Fibroblast of pulmonary artery (primary cell): ENCODE data around the gene MORF4L1.

ENCODE experiments used
- DNase-seq: peaks from one replicate; pipeline ENCODE4 v3.0.0-alpha.2; 2010; ENCODE audit warnings: low read depth
- H3K4me3 ChIP-seq: replicated peaks from 2 replicates; pipeline ENCODE4 v1.5.1; 2011; ENCODE audit warnings: low read depth, mild to moderate bottlenecking, control low read depth, low read length, moderate library complexity
- CTCF ChIP-seq: IDR thresholded peaks from 2 replicates; pipeline ENCODE4 v1.5.1; 2011; ENCODE audit warnings: mild to moderate bottlenecking, control low read depth, low read length, inconsistent platforms; ENCODE audit errors: missing control alignments

The MORF4L1 gene

DNA sequence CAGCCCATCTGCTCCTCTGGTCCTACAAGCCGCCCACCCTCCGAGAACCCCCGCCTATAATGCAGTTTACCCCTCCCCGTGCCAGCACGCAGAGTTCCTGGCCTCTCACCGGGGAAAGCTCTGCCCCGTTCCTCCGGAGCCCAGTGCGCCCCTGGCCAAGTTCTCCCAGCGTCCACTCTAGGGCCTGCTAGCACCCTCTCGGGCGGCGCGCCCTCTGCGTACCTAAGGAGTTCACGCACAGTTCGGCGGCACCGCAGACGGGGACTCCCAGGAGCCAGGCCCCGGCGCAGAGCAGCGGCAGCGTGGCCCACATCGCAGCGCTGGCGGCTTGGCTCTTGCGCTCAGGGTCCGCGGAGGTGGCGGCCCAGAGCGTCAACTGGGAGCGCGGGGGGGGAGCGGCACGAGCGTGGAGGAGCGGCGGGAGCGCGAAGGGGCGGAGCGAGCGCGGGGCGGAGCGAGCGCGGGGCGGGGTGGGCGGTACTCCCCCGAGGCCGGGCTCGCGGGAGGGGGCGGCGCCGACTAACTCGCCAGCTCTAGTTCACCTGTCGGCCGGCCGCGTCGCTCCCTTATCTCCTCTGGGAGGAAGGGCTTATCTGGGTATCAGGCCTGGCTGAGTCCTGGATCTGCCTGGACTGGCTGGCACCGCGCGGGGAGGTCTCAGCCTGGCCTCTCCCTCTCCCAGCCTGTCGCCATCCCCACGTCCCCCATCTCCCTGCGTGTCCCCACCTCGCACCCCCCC, 72.1 kb downstream of the MORF4L1 start, which contains the start of gene CTSH:
TSS of gene CTSH (minus strand) at position 378 of the 739 bp plus-strand sequence. CDS start at position 313, 65 bp downstream.
- H3K4me3 ChIP-seq = peak within 1 kb of the TSS; percentile 44
- peak; percentile 33 for DNase-seq
- TF ChIP-seq CTCF = no peak

- no peak overlapping the region for H3K4me3 ChIP-seq
- DNase-seq = no peak
- no peak for TF ChIP-seq CTCF
These were observed 73.8 kb downstream of the MORF4L1 start for GRCh38 chr15:78946493-78946892.

DNA sequence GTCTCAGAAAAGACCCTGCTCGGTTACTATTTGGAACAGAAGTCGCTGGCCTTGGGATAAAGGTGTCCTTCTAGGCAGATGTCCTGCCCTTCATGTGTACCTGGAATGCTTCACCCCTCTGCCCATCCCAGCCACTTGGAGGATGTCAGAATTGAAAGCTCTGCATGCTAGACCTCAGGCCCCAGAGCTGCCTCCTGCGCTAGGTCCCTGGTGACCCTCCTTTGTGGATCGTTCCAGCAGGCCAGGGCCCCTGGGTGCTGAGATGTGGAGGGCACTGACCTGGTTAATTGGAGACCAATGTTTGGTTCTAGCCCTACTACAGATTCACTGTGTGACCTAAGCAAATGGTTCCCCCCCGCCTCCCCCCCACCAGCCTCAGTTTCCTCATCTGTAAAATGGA, 74.8 kb downstream of the MORF4L1 start:
- H3K4me3 ChIP-seq = no peak overlapping the region
- TF ChIP-seq CTCF = no peak
- no peak for DNase-seq
